HG02571 (cell line): ENCODE data around the gene PCDHGA1.
A peak's percentile ranks its signal among the peaks of the same experiment; 100 is the strongest.

ENCODE experiments used
- ATAC-seq: cut with Tn5 transposase; IDR thresholded peaks from one replicate; pipeline ENCODE4 v1.9.1; 2021; ENCODE audit warnings: mild to moderate bottlenecking, moderate library complexity; ENCODE audit not compliant: unreplicated experiment

The PCDHGA1 gene

DNA sequence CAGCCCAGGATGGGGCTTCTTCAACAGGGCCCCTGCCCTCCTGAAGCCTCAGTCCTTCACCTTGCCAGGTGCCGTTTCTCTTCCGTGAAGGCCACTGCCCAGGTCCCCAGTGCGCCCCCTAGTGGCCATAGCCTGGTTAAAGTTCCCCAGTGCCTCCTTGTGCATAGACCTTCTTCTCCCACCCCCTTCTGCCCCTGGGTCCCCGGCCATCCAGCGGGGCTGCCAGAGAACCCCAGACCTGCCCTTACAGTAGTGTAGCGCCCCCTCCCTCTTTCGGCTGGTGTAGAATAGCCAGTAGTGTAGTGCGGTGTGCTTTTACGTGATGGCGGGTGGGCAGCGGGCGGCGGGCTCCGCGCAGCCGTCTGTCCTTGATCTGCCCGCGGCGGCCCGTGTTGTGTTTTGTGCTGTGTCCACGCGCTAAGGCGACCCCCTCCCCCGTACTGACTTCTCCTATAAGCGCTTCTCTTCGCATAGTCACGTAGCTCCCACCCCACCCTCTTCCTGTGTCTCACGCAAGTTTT is 182.1 kb downstream of the PCDHGA1 start:
- ATAC-seq, result no peak

DNA sequence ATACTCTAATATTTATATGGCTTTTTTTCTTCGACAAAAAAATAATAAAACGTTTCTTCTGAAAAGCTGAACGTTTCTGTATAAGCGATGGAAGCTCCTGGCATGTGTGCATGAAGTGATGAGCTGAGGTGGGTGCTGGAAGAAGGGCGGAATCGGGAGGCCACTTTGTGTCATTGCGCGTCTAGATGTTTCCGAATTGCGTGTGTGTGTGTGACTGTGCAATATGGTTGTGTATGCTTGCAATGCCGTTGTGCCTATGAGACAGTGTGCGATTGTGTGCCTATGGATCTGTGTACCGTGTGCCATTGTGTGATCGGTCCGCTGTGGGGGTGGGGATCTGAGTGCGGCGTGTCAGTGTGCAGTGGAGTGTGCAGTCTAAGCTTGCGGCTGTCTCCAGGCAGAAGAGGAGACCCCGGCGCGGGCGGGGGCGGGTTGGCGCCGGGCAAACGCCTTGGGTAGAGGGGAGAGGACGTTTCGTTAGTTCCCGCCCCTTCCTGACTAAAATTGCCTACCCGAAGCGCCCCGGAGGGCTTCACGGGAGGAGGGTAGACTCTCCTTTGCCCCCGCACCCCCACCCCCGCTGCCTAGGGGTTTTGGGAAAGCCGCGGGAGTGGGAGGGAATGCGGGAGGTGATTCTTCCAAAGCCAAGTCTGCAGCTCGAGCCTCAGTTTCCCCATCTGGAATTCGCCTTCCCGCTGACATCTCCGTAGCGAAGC is 182.8 kb downstream of the PCDHGA1 start:
- ATAC-seq, result no peak

- ATAC-seq, result peak; percentile 37
Observed at GRCh38 chr5:141513627-141514329, 183.5 kb downstream of the PCDHGA1 start.

GRCh38 chr5:141514330-141515133 is 184.2 kb downstream of the PCDHGA1 start:
- peak; percentile 16 for ATAC-seq

- ATAC-seq, result no peak
Observed at GRCh38 chr5:141515141-141515540, 184.8 kb downstream of the PCDHGA1 start.

DNA sequence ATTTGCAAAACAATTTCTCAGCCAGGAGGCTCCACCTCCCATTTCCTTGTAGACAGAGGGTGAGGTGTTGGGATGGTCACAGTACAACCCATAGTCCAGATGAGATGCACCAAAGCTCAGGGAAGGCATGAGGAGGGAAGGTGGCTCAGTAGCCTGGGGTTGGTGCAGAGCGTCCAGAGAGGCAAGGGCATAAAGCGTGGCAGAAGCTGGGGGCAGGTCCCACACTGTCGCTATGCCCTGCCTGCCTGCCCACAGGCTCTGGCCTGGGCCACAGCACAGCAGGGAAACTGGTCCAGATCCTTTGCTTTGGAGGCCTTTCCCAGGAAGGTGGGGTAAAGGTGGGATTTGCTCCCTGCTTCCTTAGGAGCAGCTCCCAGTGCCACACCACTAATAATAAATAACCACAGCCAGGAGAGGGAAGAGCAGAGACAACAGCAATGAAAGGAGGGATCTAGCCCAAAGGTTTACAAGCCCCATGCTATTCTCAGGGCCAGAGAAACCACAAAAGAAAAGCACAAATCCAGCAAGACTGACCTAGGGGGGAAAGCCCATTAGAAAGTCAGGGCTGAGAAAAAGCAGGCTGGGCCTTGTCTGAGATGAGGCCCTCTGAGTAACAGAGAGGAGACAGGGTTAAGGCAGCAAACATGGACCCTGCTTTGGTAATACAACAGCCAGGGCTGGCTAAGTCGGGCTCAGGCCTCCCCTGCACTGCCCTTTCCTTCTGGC is 185.8 kb downstream of the PCDHGA1 start:
- ATAC-seq, result no peak

DNA sequence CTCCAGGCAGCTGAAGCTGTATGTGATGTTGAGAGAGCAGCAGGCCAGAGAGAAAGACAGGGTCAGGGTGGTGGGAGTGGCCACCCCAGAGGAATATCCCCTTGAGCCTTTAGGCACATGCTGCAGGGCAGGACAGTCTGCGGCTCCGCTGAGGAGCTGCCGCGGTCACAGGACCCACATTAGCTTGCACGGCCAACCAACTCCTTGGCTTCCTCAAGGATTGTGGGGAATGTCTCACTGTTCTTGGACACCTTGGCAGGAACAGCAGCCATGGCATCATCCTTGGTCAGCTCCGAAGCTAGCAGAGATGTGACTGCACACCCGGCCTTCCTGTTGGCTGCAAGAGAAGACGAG is 186.3 kb downstream of the PCDHGA1 start:
- ATAC-seq, result no peak

DNA sequence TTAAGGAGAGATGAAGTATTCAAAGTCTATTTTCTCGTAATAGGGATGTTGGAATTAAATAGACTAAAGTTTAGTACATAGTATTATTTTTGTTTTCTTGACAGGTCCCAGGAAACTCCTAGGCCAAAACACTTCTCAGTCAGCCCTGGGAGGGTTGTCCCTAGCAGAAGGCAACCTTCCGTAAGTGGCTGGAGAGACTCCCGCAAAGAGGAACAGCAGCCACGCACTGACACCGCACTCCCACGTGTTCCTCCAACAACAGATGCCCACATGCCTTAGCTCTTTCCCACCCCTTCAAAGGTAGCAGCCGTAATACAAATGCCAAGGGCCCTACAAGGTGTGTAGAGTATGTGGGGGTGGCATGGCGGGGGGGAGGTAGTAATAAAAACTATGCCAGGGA is 187.0 kb downstream of the PCDHGA1 start:
- ATAC-seq, result no peak

- ATAC-seq, result no peak
Observed at GRCh38 chr5:141517880-141518617, 187.7 kb downstream of the PCDHGA1 start.

- no peak for ATAC-seq
Observed at GRCh38 chr5:141518618-141519015, 188.3 kb downstream of the PCDHGA1 start.

GRCh38 chr5:141519605-141520565 is 189.6 kb downstream of the PCDHGA1 start:
- ATAC-seq, result no peak

DNA sequence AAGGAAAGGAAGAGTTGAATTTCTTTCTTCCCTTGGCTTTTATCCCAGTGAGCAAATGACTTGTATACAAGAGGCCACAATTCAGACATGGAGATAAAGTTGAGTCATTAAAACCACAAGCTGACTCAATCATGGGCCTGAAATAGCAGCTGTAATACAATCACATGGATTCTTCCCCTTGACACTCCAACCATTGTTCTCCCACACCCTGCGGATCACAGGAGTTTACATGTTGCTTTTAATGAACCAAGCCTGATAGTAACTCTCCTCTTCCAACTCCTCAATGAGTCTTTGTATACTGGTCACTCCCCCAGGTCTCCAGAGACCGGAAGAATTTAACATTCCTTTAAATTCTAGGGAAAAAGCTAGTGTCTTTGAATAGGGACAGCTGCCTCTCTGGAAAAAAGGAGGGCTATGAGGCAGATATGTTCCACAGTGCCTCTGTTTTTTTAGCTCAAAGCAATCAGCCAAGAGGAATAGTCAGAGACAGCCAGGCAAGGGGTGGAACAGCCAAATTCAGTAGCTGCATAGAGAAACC is 191.0 kb downstream of the PCDHGA1 start:
- no peak for ATAC-seq

DNA sequence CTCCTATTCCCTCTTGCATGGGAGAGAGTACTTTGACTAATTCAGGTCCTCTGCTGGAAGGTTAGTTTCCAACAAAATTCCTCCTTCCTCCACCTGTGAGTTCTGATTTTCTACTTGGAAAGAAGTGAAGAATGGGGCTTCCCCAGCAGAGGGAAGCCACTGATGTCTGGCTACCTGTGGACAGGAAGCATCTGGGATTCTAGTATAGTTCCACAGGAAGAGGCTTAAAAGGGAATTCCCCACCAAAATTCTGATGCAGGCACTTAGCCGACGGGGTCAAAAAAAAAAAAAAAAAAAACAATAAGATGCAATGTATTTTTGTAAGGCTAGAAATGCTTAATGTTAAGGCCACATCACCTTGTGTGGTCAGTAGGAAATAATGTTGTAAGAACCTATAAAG is 192.0 kb downstream of the PCDHGA1 start:
- no peak for ATAC-seq

- no peak for ATAC-seq
Observed at GRCh38 chr5:141523991-141524390, 193.7 kb downstream of the PCDHGA1 start.

DNA sequence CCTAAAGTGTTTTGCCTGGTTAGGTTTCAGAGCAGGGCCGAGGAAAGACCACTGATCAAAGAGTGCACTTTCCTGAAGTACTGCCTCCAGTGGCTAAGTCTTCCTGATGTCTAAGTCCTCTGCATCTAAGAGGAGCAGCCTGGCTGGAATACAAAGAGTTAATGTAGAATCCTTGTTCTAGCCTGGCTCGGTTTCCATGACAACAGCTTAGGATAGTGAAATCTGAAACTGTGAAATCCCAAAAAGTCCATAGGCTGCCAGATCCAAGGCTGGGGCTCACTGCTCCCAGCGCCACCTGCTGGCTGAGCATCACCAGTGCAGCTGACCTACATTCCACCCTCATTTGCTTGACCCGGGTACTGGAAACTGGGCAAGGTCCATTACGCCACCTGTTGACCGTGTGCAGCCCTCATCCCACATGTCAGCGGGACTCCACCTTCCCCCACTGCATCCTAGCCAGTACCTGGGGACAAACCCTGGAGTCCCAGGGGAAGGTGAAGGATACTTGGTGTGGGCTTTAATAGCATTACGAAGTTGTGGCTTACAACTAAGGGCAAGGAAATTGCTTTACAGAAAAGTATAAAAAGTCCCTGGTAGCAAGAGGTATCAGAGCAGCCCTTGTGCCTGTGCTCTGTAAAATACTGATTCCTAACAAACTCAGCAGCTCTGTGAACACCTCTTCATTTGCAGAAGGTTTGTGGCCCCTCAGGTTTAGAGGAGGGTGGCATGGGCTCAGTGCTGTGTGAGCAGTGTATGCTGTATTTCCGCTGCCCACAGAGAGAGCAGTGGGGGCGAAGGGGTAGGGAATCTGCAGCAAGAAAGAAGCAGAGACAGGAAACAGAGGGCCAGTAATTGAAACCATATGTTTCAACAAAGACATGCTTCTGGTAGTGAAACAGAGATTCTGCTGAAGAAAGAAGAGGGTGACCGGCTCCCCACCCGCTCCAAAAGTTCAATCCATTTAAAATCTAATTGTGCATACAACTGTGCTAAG is 194.6 kb downstream of the PCDHGA1 start:
- peak; percentile 73 for ATAC-seq

DNA sequence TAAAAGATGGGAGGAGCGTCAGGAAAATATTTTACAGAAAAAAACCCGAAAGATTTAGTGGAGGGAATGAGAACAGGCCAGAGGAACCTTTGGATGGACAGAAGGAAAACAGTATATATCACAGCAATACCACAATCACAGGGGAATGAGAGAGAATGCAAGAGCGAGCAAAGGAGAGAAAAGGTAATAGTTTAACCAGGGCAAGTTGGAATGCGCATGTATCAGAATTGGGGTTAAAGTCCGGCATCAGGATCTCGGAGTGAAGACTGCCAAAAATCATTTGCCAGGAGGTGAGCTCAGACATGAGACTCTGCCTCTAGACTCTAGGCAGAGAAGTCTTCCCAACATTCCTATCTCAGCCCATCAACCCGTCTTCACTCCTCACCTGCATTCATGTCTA is 195.3 kb downstream of the PCDHGA1 start:
- ATAC-seq, result no peak

- no peak for ATAC-seq
Observed at GRCh38 chr5:141527426-141527825, 197.1 kb downstream of the PCDHGA1 start.
